Hepatocyte (in vitro differentiated cells): ENCODE results near the gene ALOXE3. TPM values are rescaled to one million over a fixed set of nuclear protein-coding genes. Genes with fewer than 3 reads are reported as not detected.

Source experiments
- DNase-seq: peaks from one replicate; pipeline ENCODE4 v3.0.0-alpha.2; 2016; ENCODE audit warnings: low spot score
- H2AFZ ChIP-seq: fragments of 200-600 bp; sonication (generic); 2 replicates; pipeline ENCODE4 v1.6.0; 2016; ENCODE audit warnings: antibody characterized with exemption, mild to moderate bottlenecking
- H3K27ac ChIP-seq: fragments of 200-600 bp; sonication (generic); 2 replicates; pipeline ENCODE4 v1.5.1; 2016; ENCODE audit warnings: mild to moderate bottlenecking
- H3K27me3 ChIP-seq: fragments of 200-600 bp; sonication (generic); 2 replicates; pipeline ENCODE4 v1.6.1; 2016
- H3K36me3 ChIP-seq: fragments of 200-600 bp; sonication (generic); replicated peaks from 2 replicates; pipeline ENCODE4 v1.5.1; 2016; ENCODE audit warnings: low read depth; ENCODE audit not compliant: insufficient read depth
- H3K4me1 ChIP-seq: fragments of 200-600 bp; sonication (generic); 2 replicates; pipeline ENCODE4 v1.5.1; 2016; ENCODE audit warnings: mild to moderate bottlenecking, moderate library complexity; ENCODE audit not compliant: insufficient read depth
- H3K4me2 ChIP-seq: fragments of 200-600 bp; sonication (generic); 2 replicates; pipeline ENCODE4 v1.6.0; 2016
- H3K4me3 ChIP-seq: fragments of 200-600 bp; sonication (generic); 2 replicates; pipeline ENCODE4 v1.5.1; 2016; ENCODE audit warnings: mild to moderate bottlenecking
- H3K79me2 ChIP-seq: fragments of 200-600 bp; sonication (generic); 2 replicates; pipeline ENCODE4 v1.6.0; 2017; ENCODE audit warnings: mild to moderate bottlenecking
- H3K9me2 ChIP-seq: fragments of 200-600 bp; sonication (generic); replicated peaks from 2 replicates; pipeline ENCODE4 v1.6.0; 2017; ENCODE audit warnings: mild to moderate bottlenecking; ENCODE audit not compliant: insufficient read depth
- H3K9me3 ChIP-seq: fragments of 200-600 bp; sonication (generic); 2 replicates; pipeline ENCODE4 v1.5.1; 2016; ENCODE audit warnings: low read depth, mild to moderate bottlenecking
- H4K20me1 ChIP-seq: fragments of 200-600 bp; sonication (generic); 2 replicates; pipeline ENCODE4 v1.6.0; 2016; ENCODE audit warnings: mild to moderate bottlenecking; ENCODE audit not compliant: insufficient read depth, poor library complexity, severe bottlenecking
- EZH2 ChIP-seq: fragments of 200-600 bp; sonication (generic); IDR thresholded peaks from 2 replicates; pipeline ENCODE4 v1.6.1; 2016; ENCODE audit warnings: antibody characterized with exemption, mild to moderate bottlenecking, borderline replicate concordance
- EZH2phosphoT487 ChIP-seq: fragments of 200-600 bp; sonication (generic); IDR thresholded peaks from one replicate; pipeline ENCODE4 v1.6.1; 2018; ENCODE audit warnings: antibody characterized with exemption, mild to moderate bottlenecking, low read depth, moderate library complexity; ENCODE audit not compliant: unreplicated experiment, severe bottlenecking
- WGBS: methylation state at CpG from one replicate; pipeline ENCODE4 v1.1.6; 2016; ENCODE audit warnings: low lambda C conversion rate; ENCODE audit errors: missing lambda C conversion rate; 5-methylcytosine and 5-hydroxymethylcytosine counted together
- polyA plus RNA-seq: library from polyadenylated mRNA; unstranded; fragments of >200 nt; fragmentation: Nextera tagmentation; extraction: Ambion mirVana; gene quantifications from 2 replicates; pipeline ENCODE4 v1.2.1, GENCODE V29; 2016
- total RNA-seq: library from RNA; depleted of rRNA; stranded (reverse); fragments of >200 nt; gene quantifications from 2 replicates; pipeline ENCODE4 v1.2.3, GENCODE V29; 2014
- TF ChIP-seq, protein P1 (sequence below): fragments of 200-600 bp; sonication (generic); IDR thresholded peaks from 2 replicates; pipeline ENCODE4 v1.5.1; 2016; ENCODE audit warnings: antibody characterized with exemption, mild to moderate bottlenecking; ENCODE audit not compliant: poor library complexity

The ALOXE3 gene
- total and polyA plus RNA-seq, 2 experiments from 2014 or later = 0.77 to 1.5 TPM

DNA sequence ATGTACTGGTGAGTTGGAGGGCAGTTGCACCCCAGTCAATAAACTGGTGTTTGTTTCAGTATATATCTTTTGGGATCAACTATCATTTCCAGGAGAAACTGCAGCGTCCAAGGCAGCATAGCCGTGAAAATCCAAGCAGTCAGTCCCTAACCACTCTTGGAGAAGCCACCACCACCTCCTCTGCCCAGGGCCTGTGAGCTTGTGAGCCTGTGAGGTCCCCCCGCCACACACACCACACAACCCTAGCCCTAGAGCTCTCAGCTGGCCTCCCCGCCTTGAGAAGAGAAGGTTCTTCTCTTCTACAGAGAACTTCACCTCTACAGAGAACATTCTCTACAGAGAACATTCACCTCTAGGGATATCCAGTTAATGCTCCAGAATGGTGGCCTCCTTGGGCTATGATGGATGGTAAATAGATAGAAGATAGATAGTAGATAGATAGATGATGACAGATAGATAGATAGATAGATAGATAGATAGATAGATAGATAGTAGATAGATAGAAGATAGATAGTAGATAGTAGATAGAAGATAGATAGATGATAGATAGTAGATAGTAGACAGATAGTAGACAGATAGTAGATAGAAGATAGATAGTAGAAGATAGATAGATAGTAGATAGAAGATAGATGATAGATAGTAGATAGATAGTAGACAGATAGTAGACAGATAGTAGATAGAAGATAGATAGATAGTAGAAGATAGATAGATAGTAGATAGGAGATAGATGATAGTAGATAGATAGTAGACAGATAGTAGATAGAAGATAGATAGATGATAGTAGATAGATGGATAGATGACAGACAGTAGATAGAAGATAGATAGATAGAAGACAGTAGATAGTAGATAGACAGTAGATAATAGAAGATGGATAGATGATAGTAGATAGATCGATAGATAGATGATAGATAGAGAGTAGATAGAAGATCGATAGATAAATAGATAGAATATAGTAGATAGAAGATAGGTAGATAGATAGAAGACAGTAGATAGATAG, 65.8 kb downstream of the ALOXE3 start:
- H3K79me2 ChIP-seq = no peaks in the 10 kb centered on the region
- peaks cover 23% of the 10 kb centered on the region for H3K4me1 ChIP-seq
- no peak for DNase-seq
- TF ChIP-seq EZH2phosphoT487 (no peak), EZH2 (no peak)
- TF ChIP-seq, protein P1, sequence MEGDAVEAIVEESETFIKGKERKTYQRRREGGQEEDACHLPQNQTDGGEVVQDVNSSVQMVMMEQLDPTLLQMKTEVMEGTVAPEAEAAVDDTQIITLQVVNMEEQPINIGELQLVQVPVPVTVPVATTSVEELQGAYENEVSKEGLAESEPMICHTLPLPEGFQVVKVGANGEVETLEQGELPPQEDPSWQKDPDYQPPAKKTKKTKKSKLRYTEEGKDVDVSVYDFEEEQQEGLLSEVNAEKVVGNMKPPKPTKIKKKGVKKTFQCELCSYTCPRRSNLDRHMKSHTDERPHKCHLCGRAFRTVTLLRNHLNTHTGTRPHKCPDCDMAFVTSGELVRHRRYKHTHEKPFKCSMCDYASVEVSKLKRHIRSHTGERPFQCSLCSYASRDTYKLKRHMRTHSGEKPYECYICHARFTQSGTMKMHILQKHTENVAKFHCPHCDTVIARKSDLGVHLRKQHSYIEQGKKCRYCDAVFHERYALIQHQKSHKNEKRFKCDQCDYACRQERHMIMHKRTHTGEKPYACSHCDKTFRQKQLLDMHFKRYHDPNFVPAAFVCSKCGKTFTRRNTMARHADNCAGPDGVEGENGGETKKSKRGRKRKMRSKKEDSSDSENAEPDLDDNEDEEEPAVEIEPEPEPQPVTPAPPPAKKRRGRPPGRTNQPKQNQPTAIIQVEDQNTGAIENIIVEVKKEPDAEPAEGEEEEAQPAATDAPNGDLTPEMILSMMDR = no peak
- H3K27ac ChIP-seq = no peak overlapping the region
- H3K27me3 ChIP-seq = no peaks in the 10 kb centered on the region
- H2AFZ ChIP-seq = no peak overlapping the region
- no peaks in the 10 kb centered on the region for H4K20me1 ChIP-seq
- H3K36me3 ChIP-seq = no peaks in the 10 kb centered on the region
- no peaks in the 10 kb centered on the region for H3K9me2 ChIP-seq
- H3K9me3 ChIP-seq = no peaks in the 10 kb centered on the region
- 91% methylated on average over 6 of the region's 6 CpGs for WGBS
- H3K4me2 ChIP-seq = no peak overlapping the region
- no peak overlapping the region for H3K4me3 ChIP-seq

DNA sequence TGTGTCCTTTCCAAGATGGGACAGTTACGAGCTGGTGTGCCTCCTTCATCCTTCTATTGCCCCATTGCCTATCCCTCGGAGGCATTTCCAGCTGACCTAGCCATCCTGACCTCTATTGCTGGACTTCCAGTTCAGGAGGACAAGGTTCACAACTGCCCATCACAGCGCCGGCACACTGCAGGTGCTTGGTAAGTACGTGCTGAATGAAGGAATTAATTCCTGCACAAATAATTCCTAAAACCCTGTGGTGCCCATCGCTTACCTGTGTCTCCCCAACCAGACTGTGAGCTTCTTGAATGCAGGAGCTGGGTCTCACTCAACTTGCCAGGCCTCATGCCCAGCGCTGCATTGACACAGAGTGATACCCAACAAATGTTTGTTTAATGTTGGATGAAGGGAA, 66.5 kb downstream of the ALOXE3 start:
- Histone ChIP-seq H3K4me1 (peaks cover 16% of the 10 kb centered on the region), H3K9me3 (no peaks in the 10 kb centered on the region), H3K9me2 (no peaks in the 10 kb centered on the region), H3K36me3 (no peaks in the 10 kb centered on the region), H4K20me1 (no peaks in the 10 kb centered on the region), H3K4me3 (no peak overlapping the region), H3K79me2 (no peaks in the 10 kb centered on the region), H3K4me2 (no peak overlapping the region), H3K27me3 (no peaks in the 10 kb centered on the region), H3K27ac (no peak overlapping the region), H2AFZ (no peak overlapping the region)
- no peak for DNase-seq
- TF ChIP-seq, protein P1 = no peak
- TF ChIP-seq EZH2phosphoT487 = no peak
- TF ChIP-seq EZH2 = no peak
- 83% methylated on average over 7 of the region's 7 CpGs for WGBS

DNA sequence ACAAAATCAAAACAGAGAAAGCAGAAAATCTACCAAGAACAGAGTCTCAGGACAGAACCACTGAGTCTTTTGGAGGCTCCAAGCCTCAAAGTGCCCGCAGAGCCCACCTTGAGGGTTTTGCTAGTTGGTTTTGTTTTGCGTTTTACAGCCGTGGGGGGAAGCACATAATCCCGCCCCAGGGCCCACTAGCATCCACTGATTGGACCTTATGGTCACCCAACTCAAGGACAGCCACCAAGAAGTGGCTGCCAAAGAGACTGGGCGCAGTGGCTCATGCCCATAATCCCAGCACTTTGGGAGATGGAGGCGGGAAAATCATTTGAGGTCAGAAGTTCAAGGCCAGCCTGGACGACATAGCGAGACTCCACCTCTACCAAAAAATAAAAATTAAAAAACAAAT, 69.6 kb downstream of the ALOXE3 start:
- WGBS = 89% methylated on average over 8 of the region's 8 CpGs
- H3K36me3 ChIP-seq = no peaks in the 10 kb centered on the region
- no peaks in the 10 kb centered on the region for H3K27me3 ChIP-seq
- H3K9me2 ChIP-seq = no peaks in the 10 kb centered on the region
- H3K4me2 ChIP-seq = no peak overlapping the region
- no peak overlapping the region for H3K27ac ChIP-seq
- H3K9me3 ChIP-seq = no peaks in the 10 kb centered on the region
- H3K4me3 ChIP-seq = no peak overlapping the region
- no peak for DNase-seq
- H3K79me2 ChIP-seq = no peaks in the 10 kb centered on the region
- no peak overlapping the region for H2AFZ ChIP-seq
- TF ChIP-seq EZH2 = no peak
- TF ChIP-seq, protein P1 = no peak
- no peak for TF ChIP-seq EZH2phosphoT487
- H3K4me1 ChIP-seq = no peaks in the 10 kb centered on the region
- no peaks in the 10 kb centered on the region for H4K20me1 ChIP-seq
